ENCODE results near the gene DLX5.
A peak's percentile ranks its signal among the peaks of the same experiment; 100 is the strongest.

The DLX5 gene

DNA sequence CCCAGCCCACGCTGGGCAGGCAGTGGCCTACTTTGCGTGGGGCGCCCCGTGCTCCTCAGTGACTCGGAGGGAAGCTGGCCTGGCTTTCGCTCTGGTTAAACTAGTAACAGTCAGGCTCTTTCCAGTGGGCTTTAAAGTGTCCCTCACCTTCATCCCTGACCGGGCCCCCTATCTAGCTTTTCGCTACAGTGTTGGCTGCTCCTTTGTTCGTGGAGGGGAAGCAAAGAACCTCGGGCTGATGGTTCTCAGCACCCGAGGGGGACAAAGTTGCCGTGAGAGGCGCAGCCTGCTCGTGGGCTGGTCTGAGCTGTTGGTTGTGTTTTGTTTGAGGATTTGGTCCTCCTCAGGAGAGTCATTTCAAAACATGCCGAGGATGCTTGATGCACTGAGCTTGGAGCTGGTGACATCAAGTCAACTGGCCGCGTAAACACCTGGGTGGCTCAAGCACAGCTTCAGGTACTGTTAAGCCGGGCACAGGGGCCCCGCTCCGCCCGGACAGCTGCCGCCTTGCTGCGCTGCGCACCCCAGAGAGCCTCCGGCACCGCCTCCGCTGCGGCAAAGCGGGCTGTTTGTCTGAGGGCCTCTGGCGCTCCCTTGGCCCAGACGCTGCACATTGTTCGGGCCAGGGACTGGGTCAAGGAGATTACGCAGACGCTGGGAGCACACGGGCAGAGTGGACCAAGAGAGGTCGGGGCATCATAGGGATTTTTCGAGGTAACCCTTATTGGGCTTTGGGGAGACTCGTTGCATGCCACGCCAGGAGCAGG is 17.6 kb downstream of the DLX5 start:
- TF ChIP-seq, protein P1, sequence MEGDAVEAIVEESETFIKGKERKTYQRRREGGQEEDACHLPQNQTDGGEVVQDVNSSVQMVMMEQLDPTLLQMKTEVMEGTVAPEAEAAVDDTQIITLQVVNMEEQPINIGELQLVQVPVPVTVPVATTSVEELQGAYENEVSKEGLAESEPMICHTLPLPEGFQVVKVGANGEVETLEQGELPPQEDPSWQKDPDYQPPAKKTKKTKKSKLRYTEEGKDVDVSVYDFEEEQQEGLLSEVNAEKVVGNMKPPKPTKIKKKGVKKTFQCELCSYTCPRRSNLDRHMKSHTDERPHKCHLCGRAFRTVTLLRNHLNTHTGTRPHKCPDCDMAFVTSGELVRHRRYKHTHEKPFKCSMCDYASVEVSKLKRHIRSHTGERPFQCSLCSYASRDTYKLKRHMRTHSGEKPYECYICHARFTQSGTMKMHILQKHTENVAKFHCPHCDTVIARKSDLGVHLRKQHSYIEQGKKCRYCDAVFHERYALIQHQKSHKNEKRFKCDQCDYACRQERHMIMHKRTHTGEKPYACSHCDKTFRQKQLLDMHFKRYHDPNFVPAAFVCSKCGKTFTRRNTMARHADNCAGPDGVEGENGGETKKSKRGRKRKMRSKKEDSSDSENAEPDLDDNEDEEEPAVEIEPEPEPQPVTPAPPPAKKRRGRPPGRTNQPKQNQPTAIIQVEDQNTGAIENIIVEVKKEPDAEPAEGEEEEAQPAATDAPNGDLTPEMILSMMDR (IDR thresholded peaks at IDR 0.05; ENCODE audit: low read length, missing control alignments): no peak
- no peak for DNase-seq (ENCODE audit: low read depth)
- no peak overlapping the region for H3K4me3 ChIP-seq (replicated peaks; ENCODE audit: low read depth, low read length)

DNA sequence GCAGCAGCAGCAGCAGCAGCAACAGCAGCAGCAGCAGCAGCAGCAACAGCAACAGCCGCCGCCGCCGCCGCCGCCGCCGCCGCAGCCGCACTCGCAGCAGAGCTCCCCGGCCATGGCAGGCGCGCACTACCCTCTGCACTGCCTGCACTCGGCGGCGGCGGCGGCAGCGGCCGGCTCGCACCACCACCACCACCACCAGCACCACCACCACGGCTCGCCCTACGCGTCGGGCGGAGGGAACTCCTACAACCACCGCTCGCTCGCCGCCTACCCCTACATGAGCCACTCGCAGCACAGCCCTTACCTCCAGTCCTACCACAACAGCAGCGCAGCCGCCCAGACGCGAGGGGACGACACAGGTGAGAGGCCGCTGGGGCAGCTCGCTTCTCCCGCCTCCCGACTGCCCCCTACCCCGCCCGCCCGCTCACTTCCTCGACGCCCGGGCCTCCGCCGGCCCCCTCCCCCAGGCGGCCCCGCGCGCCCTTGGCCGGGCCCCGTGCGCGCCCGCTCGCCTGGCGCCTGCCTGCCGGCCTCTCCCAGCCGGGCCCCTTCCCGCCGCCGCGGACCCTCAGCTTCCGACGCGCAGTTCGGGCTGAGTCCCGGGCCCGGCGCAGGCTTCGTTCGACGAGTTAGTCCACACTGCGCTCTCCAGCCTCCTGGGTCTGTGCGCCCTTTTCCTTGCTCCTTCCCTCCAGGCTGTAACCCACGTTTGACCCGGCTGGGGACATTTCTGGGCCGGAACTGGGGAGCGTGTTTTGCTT is 18.4 kb downstream of the DLX5 start:
- peak overlapping the region; percentile 12 for H3K4me3 ChIP-seq (replicated peaks; ENCODE audit: low read depth, low read length)
- peak; percentile 16 for DNase-seq (ENCODE audit: low read depth)
- TF ChIP-seq, protein P1 (IDR thresholded peaks at IDR 0.05; ENCODE audit: low read length, missing control alignments): no peak

DNA sequence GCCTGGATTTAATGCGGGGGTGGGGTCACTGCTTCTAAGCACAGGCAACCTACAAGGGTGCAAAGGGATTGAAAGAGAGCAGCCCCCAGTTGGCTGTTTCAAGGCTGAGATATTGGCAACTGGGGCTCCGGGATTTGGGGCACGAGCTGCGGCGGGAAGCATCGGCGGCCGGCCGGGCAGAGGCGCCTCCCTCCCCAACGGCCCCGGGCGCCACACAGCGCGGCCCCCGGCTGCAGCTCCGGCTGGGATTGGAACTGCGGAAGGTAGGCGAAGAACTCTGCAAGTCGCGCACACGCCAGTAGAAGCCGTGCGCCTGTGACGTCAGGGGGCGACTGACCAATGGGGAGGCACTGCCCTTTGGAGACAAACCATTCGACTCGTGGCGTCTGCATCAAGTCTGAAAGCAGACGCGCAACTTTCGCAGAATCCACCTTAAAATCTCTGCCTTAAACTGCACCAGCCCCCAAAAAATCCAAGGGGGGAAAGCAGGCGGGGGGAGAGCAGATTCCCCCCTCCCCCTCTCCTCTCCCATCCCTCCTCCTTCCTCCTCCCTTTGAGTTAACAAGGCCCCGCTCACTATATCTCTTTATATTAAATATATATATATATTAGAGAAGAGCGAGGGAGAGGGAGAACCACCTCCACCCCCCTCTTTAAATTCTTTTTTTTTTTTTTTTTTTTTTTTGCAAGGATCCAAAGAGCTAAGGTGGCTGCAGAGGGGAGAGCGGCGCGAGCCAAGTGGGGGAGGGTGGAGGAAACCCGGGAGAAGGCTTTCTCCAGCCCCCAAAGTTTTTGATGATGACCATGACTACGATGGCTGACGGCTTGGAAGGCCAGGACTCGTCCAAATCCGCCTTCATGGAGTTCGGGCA is 19.2 kb downstream of the DLX5 start, which contains the start of gene DLX6:
DLX6 (plus strand) TSS at position 371 of the 872 bp plus-strand sequence; CDS start at position 796, 425 bp downstream.
- peak within 1 kb of the TSS; percentile 12 for H3K4me3 ChIP-seq (replicated peaks; ENCODE audit: low read depth, low read length)
- peak; percentile 13 for DNase-seq (ENCODE audit: low read depth)

DNA sequence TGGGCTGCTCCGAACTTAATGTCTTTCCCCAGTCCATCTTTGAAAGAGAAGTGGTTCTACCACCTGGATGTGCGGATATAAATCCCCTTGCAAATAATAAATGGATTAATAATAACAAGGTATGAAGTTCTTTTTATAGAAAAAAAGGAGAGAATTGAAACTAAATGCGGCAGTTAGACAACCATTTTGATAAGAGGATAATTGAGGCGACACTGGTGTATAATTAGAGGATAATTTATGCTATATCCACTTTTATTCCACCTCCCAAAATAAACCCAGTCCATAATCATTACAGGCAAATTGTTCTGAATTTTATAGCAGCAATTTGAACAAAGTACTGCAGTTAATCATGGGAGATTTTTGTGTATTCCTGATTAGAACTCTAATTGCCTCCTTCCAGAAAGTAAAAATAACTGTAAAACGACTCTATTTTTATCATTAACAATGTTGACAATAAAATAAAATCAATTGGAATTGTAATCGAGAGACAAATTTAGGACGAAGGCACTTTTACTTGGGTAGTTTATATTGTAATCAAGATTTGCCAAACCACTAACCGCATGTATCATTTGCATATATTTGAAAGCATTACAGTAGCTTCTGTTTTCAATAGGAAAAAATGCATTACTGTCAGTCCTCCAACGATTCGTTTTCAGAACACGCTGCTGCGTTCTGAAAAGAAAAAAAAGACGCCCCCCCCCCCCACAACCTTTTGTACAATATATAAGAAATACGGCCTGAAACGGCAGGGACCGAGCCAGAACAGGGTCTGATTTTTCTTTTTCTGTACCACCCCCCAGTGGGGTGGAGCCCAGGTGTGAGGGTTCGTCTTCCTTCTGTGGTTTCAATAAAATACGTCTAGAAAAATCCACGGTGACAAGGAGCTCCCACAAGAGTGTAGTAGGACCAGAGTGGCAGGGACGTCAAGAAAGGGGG is 20.1 kb downstream of the DLX5 start:
- no peak overlapping the region for H3K4me3 ChIP-seq (replicated peaks; ENCODE audit: low read depth, low read length)
- no peak for DNase-seq (ENCODE audit: low read depth)
- TF ChIP-seq, protein P1 (IDR thresholded peaks at IDR 0.05; ENCODE audit: low read length, missing control alignments): no peak

More for the DNA sequence above, 19.2 kb downstream of the DLX5 start, which contains the start of gene DLX6:
- TF ChIP-seq, protein P1 (IDR thresholded peaks at IDR 0.05; ENCODE audit: low read length, missing control alignments): no peak

DNA sequence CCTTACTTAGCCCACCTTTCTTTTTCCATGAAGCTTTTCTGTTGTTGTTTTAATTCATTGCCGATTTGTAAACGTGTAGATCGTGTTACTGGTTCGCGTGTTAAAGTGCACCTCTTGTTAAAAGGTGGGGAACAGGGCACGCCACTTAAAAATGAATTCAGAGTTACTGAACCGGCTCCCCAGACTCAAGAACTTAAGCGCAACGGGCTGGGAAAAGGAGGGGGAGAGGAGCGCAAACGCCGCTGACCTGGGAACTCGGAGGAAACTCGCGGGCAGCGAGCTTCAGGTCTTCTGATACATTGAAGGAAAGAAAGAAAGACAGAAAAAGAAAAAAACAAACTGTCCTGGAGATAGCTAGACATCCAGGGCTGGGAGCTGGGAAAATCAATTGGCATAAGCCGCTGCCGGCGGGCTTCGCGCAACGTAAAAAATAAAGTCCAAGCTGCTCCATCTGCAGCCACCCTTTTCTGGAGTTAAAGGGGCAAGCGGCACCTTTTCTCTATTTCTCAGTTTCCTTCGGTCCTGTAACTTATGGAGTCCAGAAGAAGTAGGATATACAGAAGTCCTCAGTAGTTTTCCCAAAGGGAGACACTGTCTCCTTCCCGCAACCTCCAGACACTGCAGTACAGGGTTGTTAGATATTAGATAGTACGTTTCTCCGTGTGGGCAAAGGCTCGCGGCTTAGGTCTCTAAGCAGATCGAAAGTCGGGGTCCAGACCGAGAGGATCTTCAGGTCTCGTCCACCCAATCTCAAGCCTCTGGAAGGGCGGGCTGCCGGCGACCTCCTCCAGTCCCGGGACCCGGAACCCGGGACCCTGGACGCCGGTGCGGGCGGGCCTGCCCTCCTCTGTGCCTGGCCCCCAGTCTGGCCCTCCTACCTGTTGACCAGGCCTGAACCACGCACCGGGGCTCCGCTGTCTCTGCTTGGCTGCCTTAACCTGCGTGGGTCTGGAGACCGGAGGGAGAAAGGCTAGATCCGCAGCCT is 21.1 kb downstream of the DLX5 start:
- TF ChIP-seq, protein P1 (IDR thresholded peaks at IDR 0.05; ENCODE audit: low read length, missing control alignments): no peak
- DNase-seq (ENCODE audit: low read depth): no peak
- H3K4me3 ChIP-seq (replicated peaks; ENCODE audit: low read depth, low read length): no peak overlapping the region
